GM18868 (cell line): ENCODE results near the gene AFF3.

ENCODE experiments used
- ATAC-seq: cut with Tn5 transposase; IDR thresholded peaks from one replicate; pipeline ENCODE4 v1.9.1; 2021; ENCODE audit warnings: mild to moderate bottlenecking, moderate library complexity; ENCODE audit not compliant: unreplicated experiment

Gene AFF3

DNA sequence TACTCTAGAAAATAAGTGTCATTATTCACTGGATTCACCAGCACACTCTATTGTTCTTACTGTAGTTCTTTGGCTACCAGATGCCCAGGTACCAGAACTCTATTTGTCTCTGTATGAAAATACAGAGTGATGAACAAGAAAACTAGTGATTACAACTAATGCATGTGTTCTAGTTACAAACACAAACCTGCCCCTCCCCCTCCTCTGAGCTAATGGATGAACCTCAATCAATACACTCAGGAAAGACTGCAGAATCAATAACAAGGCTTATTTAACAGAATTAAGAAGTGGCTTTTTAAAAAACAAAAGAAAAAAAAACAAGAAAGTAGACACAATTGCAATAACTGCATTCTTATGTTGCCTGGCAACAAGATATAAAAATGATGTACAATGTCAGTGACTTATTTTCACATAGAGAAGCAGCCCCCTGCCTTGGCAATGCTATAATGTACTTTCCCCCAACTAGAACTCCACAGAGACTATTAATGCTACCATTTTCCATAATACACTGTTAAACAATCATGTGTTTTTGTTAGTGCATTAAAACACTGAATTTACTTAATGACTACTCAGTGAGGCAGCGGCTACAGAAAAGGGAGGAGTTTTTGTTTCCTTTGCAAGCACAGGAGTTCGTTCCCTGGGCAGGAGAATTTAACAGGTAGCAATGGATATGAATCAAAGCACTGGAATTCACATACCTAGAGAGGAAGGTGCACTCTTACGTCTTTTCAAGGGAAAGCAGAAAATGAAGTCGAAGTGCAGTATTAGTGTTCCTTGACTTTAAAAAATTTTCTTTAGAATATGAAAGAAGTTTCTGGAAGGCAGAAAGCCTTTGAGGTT lies 333.8 kb downstream of the AFF3 start:
- ATAC-seq, result no peak

DNA sequence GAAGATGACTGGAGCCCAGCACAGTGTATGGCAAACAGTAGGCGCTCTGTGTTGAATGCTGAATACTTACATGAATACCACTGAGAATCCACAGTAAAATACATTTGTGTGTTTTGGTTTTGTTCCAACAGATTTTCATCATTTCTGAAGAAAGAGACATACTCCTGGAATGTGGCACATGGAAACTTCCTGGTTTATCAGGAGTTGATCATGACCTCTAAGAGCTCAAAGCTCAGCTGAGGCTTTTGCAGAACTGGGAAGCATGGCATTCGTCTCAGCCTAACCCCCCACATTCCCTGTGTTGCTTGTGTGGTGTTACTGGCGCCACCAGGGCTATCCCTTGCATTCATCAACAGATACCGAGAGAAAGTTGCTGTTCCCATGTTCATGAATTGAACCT lies 335.6 kb downstream of the AFF3 start:
- ATAC-seq, result no peak

DNA sequence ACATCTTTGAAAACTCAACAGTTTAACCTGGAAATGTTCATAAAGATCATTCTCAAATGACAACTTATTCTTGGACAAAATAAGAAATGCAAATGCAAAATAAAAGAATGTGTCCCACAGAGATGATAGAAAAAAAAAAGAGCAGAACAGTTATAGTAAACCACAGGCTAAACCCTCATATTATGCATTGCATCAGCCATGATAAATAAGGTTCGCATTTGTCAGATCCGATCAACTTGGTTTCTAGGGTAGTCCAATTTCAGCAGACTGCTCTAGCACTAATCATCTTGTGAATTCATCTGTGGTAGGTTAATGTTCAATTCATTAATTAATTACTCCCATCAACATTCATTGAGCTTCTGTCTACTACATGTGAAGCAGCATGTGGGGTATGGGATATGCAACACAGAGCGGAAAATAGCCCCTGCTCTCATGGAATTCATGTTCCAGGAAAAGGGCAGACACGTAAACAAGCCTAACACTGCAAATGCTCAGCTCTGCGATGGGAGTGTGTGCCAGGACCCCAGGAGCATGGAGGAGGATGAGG lies 336.4 kb downstream of the AFF3 start:
- no peak for ATAC-seq

DNA sequence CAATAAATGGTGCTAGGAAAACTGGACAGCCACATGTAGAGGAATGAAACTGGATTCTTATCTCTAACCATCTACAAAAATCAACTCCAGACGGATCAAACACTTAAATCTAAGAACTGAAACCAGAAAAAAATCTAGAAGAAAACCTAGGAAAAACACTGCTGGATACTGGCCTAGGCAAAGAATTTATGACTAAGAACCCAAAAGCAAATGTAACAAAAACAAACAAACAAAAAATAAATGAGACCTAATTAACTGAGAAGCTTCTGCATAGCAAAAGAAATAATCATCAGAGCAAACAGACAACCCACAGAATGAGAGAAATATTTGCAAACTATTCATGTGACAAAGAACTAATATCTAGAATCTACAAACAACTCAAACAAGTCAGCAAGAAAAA lies 338.5 kb downstream of the AFF3 start:
- ATAC-seq, result no peak

DNA sequence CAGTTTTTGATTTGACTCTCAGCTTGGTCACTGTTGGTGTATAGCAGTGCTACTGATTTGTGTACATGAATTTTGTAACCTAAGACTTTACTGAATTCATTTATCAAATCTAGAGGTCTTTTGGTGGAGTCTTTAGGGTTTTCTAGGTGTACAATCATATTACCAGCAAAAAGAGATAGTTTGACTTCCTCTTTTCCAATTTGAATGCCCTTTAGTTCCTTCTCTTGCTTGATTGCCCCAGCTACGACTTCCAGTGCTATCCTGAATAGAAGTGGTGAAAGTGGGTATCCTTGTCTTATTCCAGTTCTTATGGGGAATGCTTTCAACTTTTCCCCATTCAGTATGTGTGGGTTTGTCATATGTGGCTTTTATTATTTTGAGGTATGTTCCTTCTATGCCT lies 339.7 kb downstream of the AFF3 start:
- ATAC-seq, result no peak

DNA sequence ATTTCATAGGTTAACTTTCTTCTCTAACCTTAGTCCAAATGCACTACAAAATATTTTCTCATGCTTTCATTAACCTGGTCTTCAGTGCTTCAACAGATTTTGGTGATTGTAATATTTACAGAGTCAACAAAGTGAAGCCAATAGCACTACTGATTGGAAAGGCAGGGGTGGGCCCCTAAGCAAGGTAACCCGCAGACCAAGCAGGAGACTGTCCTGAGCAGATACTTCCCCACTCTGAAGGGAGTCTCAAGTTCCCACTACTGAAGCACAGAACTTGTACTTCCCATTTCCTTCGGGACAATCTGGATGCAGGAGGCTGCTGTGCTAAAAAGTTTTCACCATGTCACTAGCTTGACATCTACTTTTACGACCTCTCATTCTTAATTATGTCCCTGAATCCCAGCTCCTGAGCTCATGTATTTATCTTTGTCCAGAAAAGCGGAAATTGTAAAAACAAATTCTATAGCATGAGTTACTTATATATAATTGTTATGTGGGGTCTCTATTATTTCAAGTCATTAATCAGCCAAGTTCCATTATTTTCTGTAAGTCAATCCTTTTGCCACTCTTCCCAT lies 341.0 kb downstream of the AFF3 start:
- no peak for ATAC-seq

DNA sequence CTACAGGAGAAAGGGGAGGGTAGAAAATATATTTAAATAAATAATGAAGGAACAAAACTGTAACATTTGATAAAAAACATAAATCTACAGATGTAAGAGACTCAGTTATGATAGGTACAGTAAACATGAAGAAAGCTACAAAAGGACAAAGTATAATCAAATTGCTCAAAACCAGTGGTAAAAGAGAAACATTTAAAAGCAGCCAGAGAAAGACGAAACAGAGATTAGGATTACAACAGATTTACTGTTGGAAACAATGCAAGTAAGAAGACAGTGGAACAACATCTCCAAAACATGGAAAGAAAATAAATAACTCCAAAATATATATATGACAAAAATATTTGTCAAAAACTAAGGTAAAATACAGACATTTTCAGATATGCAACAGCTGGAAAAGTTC lies 344.9 kb downstream of the AFF3 start:
- no peak for ATAC-seq

DNA sequence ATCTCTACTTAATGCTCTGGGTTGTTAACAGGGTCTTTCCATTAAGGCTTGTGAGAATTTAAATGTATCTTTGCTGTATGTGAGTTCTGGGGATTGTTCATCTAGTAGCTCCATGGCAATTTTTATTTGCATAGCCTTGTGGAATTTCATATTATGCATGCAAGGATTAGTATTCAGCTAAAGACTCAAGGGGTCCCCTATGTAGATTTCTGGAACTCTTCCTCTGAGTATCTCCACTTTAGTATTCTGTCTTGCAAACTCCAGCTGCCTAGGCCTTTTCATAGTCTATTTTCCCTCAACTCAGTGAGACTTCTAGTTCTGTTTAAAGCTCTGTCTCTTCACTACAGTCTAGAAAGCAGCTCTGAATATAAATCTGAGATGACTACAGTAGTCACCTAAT lies 348.0 kb downstream of the AFF3 start:
- no peak for ATAC-seq

DNA sequence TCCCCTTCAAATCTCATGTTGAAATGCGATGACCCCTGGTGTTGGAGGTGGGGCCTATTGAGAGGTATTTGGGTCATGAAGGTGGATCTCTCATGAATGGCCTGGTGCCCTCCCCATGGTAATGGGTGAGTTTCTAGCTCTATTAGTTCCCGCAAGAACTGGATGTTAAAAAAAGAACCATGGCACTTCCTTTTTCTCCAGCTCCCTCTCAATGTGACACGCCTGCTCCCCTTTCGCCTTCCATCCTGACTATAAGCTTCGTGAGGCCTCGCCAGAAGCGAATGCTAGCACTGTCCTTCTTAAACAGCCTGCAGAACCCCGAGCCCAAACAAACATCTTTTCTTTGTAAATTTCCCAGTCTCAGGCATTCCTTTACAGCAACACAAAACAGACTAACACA lies 349.4 kb downstream of the AFF3 start:
- ATAC-seq, result no peak

DNA sequence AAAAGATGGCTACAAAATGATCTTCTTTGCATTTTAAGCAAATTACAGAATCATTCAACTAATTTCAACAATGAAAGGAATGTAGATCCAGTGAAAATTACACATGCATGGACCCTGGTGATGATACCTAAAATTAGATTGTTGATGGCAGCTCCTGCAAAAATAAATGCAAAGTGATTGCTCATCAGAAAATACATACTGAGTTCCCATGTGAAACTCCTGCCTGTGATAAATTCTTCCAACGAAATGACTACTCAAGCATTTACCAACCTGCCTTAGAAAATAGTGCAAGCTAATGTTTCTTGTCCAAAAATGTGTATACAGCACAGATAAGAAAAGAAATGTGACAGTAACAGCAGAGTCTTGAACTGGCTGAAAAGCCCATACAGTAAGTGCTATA lies 352.5 kb downstream of the AFF3 start:
- no peak for ATAC-seq

DNA sequence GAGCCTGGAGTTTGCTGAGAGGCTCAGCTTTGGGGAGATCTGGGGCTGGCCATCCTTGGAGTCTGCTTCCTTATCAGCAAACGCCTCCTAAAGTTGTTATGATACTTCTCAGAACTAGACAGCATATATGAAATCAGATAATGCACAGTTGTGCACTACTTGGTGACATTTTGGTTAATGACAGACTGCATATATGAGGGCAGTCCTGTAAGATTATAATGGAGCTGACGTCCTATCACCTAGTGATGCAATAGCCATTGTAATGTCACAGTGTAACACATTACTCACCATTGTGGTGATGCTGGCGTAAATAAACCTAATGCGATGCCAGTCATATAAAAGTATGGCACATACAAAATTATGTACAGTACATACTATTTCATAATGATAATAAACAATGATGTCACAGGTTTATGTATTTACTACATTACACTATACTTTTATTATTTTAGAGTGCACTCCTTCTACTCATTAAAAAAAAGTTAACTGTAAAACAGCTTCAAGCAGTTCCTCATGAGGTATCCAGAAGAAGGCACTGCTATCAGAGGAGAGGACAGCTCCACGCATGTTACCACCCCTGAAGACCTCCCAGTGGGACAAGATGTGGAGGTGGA lies 354.5 kb downstream of the AFF3 start:
- no peak for ATAC-seq

DNA sequence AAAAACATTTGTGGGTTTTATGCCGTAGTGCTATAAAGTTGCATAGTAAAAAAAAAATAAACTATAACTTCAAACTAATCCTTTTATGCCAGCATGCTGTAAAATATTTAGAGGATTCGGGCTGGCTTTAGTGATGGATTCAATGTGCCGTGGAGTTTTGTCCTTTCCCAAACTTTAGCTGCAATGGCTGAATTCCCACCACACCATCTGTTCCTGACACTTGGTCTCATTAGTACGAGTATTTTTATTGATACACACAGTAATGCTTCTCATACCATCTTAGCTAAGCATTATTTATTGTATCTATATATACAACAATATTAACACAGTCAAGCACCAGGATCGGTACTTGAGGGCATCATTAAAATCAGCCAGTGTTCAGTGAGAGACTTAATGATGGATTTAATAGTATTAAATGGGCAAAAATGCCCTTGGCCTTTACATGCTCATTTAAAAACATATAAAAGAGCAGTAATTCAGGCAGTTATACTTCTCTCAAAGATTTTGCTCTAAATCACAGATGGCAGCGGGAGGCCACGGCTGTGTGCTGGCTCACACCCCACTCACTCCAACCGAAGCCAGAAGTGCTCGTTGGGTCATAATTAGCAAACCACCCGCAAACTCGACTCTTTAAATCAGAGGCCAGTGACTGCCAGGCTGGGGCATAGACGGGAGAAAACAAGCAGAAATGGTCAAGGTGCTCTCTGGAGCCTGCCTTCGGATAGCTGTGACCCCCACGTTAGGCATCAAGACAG lies 355.6 kb downstream of the AFF3 start:
- no peak for ATAC-seq

DNA sequence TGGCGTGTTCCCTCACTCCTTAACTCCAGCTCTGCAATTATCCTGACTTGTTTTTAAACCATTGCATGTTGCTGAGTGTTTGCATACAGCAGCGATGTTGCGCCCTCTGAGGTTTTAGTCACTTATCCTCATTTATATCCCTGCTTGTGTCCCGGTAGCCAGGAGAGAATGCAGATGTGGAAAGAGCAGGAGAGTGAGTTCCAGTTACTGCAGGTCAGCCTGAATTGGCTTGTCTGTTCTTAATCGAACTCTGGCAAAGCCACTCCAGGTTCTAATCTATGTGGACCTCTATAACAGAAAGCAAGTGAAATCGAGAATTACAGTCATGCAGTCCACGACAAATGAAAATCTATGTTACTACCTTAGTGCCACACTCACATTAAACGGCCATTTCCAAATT lies 357.4 kb downstream of the AFF3 start:
- ATAC-seq, result no peak

DNA sequence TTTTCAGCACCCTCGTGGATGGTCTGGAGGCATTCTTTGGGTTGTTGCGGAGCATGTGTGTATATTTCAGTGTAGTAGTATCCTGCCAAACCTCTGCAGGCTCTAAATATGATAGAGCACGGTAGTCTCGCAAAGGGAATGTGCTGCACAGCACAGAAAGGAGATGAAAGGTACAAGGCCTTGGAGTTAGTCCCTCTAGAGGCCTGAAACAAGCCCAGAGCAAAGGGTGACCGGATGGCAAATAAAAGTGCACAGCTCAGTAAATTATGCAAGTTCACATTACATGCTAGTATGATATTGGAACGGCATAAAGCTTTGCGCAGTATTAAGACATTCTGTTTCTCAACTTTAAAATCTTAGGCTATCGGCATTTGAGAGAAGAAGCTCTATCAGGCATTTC lies 358.1 kb downstream of the AFF3 start:
- ATAC-seq, result no peak

DNA sequence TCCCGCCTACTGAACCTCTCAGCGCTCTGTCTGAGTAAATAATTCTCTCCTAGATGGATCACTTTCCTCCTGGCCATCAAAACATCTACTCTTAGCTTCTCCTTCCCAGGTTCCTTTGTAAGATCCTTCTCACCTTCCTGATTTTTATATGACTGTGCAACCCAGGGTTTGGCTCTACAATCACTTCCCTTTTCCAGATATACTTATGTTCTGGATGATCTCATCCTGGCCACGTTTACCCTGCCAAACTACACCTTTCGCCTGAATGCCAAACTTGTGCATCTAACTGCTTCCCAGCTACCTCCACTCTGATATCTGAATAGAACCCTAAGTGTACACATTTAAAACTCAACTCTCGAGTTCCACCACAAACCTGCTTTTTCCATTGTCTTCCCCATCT lies 362.1 kb downstream of the AFF3 start:
- no peak for ATAC-seq

DNA sequence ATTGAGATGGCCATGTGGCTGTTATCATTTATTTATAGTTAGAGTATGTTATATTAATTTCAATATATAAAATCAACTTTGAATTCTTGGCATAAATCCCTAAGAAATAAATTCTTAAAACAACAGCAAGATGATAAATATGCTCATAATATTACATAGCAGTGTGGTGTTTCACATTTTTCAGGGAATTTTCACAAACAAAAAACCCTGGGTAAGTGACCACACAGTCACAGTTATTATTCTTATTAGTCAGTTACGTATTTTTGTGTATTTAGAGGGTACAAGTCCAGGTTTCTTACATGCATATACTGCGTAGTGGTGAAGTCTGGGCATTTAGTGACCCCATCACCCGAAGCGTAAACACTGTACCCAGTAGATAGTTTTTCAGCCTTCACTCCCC lies 363.1 kb downstream of the AFF3 start:
- ATAC-seq, result no peak

DNA sequence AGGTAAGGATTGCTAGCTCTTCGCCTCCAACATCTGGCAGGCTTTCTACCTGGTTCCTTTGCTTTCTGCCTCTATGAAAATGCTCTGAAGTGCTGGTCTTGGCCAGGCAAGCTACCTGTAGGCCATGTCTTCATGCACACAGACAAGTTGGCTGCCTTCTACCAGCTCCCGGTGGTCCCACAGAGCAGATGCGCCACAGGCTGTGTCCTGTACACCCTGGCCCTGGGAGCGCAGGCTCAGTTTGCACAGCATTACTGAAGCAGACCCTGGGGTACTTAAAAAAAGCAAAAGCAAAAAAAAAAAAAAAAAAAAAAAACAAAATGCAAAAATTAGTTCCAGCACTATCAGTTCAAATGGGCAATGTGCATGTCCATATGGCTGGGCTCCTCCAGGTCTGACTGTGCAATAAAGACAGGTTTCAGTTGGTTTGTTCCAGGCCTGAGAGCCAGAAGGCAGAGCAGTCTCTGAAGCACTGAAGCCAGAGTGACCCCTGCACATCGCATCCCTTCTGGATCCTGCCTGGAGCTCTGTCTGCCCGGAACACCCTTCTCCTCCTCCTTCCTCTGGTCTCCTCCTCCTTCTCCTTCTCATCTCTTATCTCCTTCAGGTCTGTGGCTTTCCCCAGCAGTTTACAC lies 364.6 kb downstream of the AFF3 start:
- no peak for ATAC-seq

DNA sequence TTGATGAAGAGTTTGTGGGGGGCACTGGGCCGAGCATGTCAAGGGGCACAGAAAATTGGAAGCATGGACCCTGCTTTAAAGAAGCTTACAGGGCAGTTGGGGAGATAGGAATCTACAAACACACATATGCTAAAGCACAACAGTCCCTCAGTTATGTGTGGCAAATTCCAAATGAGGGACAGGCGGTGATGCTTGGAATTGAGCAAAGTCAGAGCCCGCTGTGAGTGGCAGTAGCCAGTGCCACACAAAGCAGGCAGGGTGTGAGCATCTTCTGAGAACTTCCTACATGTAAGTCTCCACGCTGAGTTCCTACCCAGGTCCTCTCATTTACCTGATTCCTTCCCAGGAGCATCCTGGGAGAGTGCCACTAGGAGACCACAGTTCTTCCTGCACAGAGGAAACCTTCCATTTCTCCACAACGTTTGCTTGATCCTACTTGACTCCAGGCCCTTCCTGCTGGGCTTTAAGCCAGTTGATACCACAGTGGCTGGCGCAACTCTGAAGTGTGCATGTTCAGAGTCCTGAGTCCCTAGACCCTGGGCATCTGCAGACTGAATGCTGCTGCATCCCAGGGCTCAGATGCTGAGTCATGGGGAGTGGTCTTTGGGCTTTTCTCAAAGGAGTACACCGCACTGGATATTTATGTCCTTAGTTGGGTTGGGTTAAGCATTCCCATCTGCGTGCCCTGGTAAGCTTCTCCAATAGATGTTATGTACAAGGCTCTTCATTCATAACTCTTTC lies 365.3 kb downstream of the AFF3 start:
- ATAC-seq, result no peak

DNA sequence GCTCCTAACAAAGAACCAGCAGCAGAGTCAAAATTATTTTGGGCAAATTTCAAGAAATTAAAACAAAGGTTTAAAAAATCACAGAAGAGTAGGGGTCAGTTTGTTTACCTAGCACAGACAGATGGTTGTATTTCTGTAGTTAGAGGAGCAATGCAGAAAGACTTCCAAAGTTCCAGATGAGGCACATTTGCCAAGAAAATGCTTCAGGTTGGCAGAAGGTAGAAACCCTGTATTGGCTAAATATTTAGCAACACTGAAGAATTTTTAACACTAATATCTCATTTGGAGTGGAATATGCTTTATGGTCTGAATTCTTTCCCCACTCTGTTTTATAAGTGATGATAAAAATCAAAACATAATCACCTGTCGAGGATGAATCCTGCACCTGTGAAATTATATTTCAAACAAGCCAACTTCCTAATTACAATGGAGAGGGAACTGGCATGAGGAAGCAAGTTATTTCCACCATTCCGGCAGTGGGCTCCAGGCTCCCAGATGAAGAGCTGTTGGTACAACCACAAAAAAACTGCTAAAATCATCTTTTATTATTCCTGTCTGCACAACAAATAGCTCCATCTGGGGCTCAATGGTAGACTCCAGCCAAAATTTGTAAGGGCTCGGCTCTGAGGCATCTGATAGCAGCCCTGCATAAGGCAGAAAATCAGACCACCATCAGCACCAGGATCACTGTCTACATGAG lies 366.0 kb downstream of the AFF3 start:
- no peak for ATAC-seq

DNA sequence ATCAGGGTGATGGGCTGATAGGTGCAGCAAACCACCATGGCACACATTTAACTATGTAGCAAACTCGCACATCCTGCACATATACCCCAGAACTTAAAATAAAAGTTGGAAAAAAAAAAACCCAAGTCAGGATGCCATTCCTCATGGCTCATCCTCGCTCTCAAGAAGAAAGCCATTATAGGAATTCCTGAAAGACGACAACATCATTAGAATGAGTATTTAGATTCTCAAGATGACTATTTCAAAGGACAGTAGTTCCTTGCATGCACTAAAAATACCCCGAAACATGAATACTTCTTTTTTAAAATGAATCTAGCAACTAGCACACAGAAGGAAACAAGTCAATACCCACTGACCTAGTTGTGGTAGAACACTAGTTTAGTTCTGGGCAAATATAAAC lies 366.8 kb downstream of the AFF3 start:
- no peak for ATAC-seq
